ENCODE data around the gene MN1. TPM values are rescaled to one million over a fixed set of nuclear protein-coding genes. Genes with fewer than 3 reads are reported as not detected.

Gene MN1
- total RNA-seq, 3 donors from 2014 or later = 0.49 to 7.6 (median 1.8) TPM

- no peak for TF ChIP-seq CTCF (IDR thresholded peaks at IDR 0.05)
- no peaks in the 10 kb centered on the region for H3K9me3 ChIP-seq
- intact Hi-C loops (cut with DNase I, micrococcal nuclease) = no loop called here
- H3K4me1 ChIP-seq (ENCODE audit: low read depth) = no peaks in the 10 kb centered on the region
- no peak overlapping the region for H3K4me3 ChIP-seq
- DNase-seq (no peak), ATAC-seq (no peak)
- H3K36me3 ChIP-seq (ENCODE audit: low read depth) = no peaks in the 10 kb centered on the region
Observed at GRCh38 chr22:27699383-27700019, 102.1 kb downstream of the MN1 start.

- ATAC-seq (no peak), DNase-seq (no peak)
- intact Hi-C loops (cut with DNase I, micrococcal nuclease) = no loop called here
- no peaks in the 10 kb centered on the region for H3K36me3 ChIP-seq (ENCODE audit: low read depth)
- H3K4me1 ChIP-seq (ENCODE audit: low read depth) = no peaks in the 10 kb centered on the region
- TF ChIP-seq CTCF (IDR thresholded peaks at IDR 0.05) = no peak
- H3K9me3 ChIP-seq = no peaks in the 10 kb centered on the region
- no peak overlapping the region for H3K4me3 ChIP-seq
Observed at GRCh38 chr22:27698813-27699212, 102.7 kb downstream of the MN1 start.

Other genes with a start within 250 kb of the MN1 start
- 100 to 1,000 TPM in 1 of 3 donors, 10 to 100 TPM in 2; 42.5 to 130 (median 47.4) TPM for gene PITPNB, start 117.5 kb upstream of the MN1 start, total RNA-seq

Data from mucosa of descending colon (tissue), 3 donors.